GM23338 (cell line): Measurements from ENCODE around the gene MRPS5.

ENCODE experiments used
- CTCF ChIP-seq, 2 experiments: fragments of 200-600 bp in 1 of 2; sonication (generic) in 1 of 2; conservative IDR thresholded peaks; 2 replicates each; pipeline versions ENCODE4 v1.5.1 to v1.6.1; 2016 to 2017; ENCODE audit warnings: antibody characterized with exemption in 2 of 2, low read depth in 2 of 2, mild to moderate bottlenecking in 2 of 2, moderate library complexity in 1 of 2
- EZH2 ChIP-seq: fragments of 200-600 bp; sonication (generic); IDR thresholded peaks from one replicate; pipeline ENCODE4 v1.8.0; 2017; ENCODE audit warnings: antibody characterized with exemption, mild to moderate bottlenecking, low read depth; ENCODE audit not compliant: unreplicated experiment
- JUNB ChIP-seq: IDR thresholded peaks from one replicate; pipeline ENCODE4 v1.6.1; 2016; ENCODE audit warnings: antibody characterized with exemption; ENCODE audit not compliant: unreplicated experiment
- POLR2AphosphoS5 ChIP-seq: IDR thresholded peaks from 2 replicates; pipeline ENCODE4 v1.6.1; 2016; ENCODE audit warnings: antibody characterized with exemption, low read depth

- TF ChIP-seq CTCF (conservative IDR thresholded peaks at IDR 0.05; ENCODE audit: low read depth in 2 of 2) (no peak), EZH2 (no peak), POLR2AphosphoS5 (no peak), JUNB (no peak)
These were observed 71.6 kb downstream of the MRPS5 start for GRCh38 chr2:95049961-95050360.
